ENCODE measurements around the gene ITIH3. TPM values are rescaled to one million over a fixed set of nuclear protein-coding genes. Genes with fewer than 3 reads are reported as not detected.

The ITIH3 gene
- total and polyA plus RNA-seq, 2 of the 8 experiments (the other 6 are each of a cell fraction or from before 2014, with no cell fraction given), result not detected

GRCh38 chr3:52836471-52836845 lies 41.9 kb downstream of the ITIH3 start:
- H3K4me2 ChIP-seq (ENCODE audit: insufficient read depth in 1 of 2, low read depth in 2 of 2, low read length in 2 of 2), result no peak overlapping the region
- FAIRE-seq, result no peak
- no peak overlapping the region for H3K14ac ChIP-seq (ENCODE audit: insufficient read length)
- H2AK5ac ChIP-seq (ENCODE audit: low read depth, low read length), result no peak overlapping the region
- H3K56ac ChIP-seq (replicated peaks; ENCODE audit: insufficient read length, low read depth, low read length), result no peak overlapping the region
- no peaks in the 10 kb centered on the region; a peak in 2 of 8 replicates for H3K36me3 ChIP-seq (ENCODE audit: control insufficient read depth in 2 of 4, insufficient read depth in 4 of 4, low read length in 3 of 4)
- CTCF ChIA-PET (ENCODE audit: partially characterized antibody), result interaction anchor here (0.8 to 6.5 kb wide), 4 partner anchors 9 to 36 kb away, joined by 3 to 73 read pairs (median 28); no protein-coding TSS in a partner anchor
- H3K9ac ChIP-seq (replicated peaks in 1 of 4; ENCODE audit: extremely low read depth in 1 of 4, low read depth in 3 of 4, low read length in 3 of 4), result no peak overlapping the region
- H3K23me2 ChIP-seq (ENCODE audit: low read depth, low read length), result no peaks in the 10 kb centered on the region
- peaks cover 0 to 10% (median 2%) of the 10 kb centered on the region in 4 experiments; a peak in 3 of 7 replicates for H3K4me1 ChIP-seq (replicated peaks in 1 of 4; ENCODE audit: control insufficient read depth in 3 of 4, insufficient read depth in 4 of 4, low read length in 3 of 4)
- H3K9me3 ChIP-seq (ENCODE audit: insufficient read depth in 2 of 2, low read depth in 1 of 2, low read length in 1 of 2), result no peaks in the 10 kb centered on the region
- H4K20me1 ChIP-seq (replicated peaks in 1 of 2; ENCODE audit: control insufficient read depth in 1 of 2, insufficient read depth in 2 of 2, low read length in 2 of 2), result peaks cover 0 to 5% of the 10 kb centered on the region in 2 experiments
- no peak overlapping the region for H3K27ac ChIP-seq (ENCODE audit: low read depth, low read length)
- no peak overlapping the region for H2BK15ac ChIP-seq (ENCODE audit: low read length)
- H3K27me3 ChIP-seq (replicated peaks in 1 of 4; ENCODE audit: control insufficient read depth in 3 of 4, extremely low read depth in 1 of 4, insufficient read depth in 3 of 4, low read length in 3 of 4), result no peaks in the 10 kb centered on the region
- WGBS, 2 experiments (ENCODE audit: extremely low coverage in 1 of 2, insufficient coverage in 1 of 2, insufficient read length in 1 of 2, insufficient replicate concordance in 2 of 2, low coverage in 1 of 2, low lambda C conversion rate in 2 of 2, missing lambda C conversion rate in 1 of 2), result 94% methylated on average over 5 of the region's 5 CpGs; no CpG with 5 or more reads in 1 of the 2 experiments
- POLR2A ChIA-PET (ENCODE audit: partially characterized antibody), result no interaction called here
- no peak overlapping the region for H3K4me3 ChIP-seq (ENCODE audit: extremely low read depth in 1 of 4, insufficient read depth in 2 of 4, low read depth in 3 of 4, low read length in 4 of 4)
- H4K8ac ChIP-seq (ENCODE audit: extremely low read depth, insufficient read depth, low read length), result no peak overlapping the region
- no peak overlapping the region for H2AFZ ChIP-seq (ENCODE audit: low read length)
- no peak overlapping the region for H4K5ac ChIP-seq (ENCODE audit: insufficient read length, low read depth, low read length)
- no peak for DNase-seq (ENCODE audit: low read depth in 1 of 2, low spot score in 2 of 2)
- no peak overlapping the region for H2BK120ac ChIP-seq (replicated peaks; ENCODE audit: low read depth, low read length)
- H3K23ac ChIP-seq (ENCODE audit: insufficient read length), result no peak overlapping the region
- H4K91ac ChIP-seq (replicated peaks; ENCODE audit: insufficient read length, low read length), result no peak overlapping the region
- H3K18ac ChIP-seq (ENCODE audit: extremely low read depth, low read length), result no peak overlapping the region
- no peak overlapping the region for H3K4ac ChIP-seq (replicated peaks; ENCODE audit: insufficient read length, low read depth, low read length)
- H3K79me1 ChIP-seq (ENCODE audit: low read depth, low read length), result no peaks in the 10 kb centered on the region
- no peak overlapping the region for H2BK12ac ChIP-seq (ENCODE audit: low read depth, low read length)
- H2BK20ac ChIP-seq (ENCODE audit: low read length), result no peak overlapping the region
- H3K79me2 ChIP-seq (ENCODE audit: control insufficient read depth in 1 of 2, insufficient read depth in 2 of 2, low read length in 2 of 2), result no peaks in the 10 kb centered on the region
- H2BK5ac ChIP-seq (ENCODE audit: low read depth, low read length), result no peak overlapping the region
